GM18858 (cell line): ENCODE measurements around the gene MON2.

Experiments
- ATAC-seq: cut with Tn5 transposase; IDR thresholded peaks from one replicate; pipeline ENCODE4 v1.9.1; 2021; ENCODE audit not compliant: unreplicated experiment

Gene MON2

GRCh38 chr12:62604373-62604772 is 137.7 kb downstream of the MON2 start:
- ATAC-seq: no peak

- ATAC-seq: no peak
Observed at GRCh38 chr12:62604871-62605270, 138.2 kb downstream of the MON2 start.

GRCh38 chr12:62605981-62606380 is 139.4 kb downstream of the MON2 start:
- ATAC-seq: no peak

- ATAC-seq: no peak
Observed at GRCh38 chr12:62606654-62607053, 140.0 kb downstream of the MON2 start.

GRCh38 chr12:62613081-62613480 is 146.5 kb downstream of the MON2 start:
- no peak for ATAC-seq

GRCh38 chr12:62618319-62618718 is 151.7 kb downstream of the MON2 start:
- no peak for ATAC-seq

GRCh38 chr12:62618930-62619329 is 152.3 kb downstream of the MON2 start:
- ATAC-seq: no peak

GRCh38 chr12:62621101-62621638 is 154.5 kb downstream of the MON2 start:
- no peak for ATAC-seq

GRCh38 chr12:62622177-62622576 is 155.6 kb downstream of the MON2 start:
- ATAC-seq: no peak

- ATAC-seq: no peak
Observed at GRCh38 chr12:62625228-62625627, 158.6 kb downstream of the MON2 start.

- no peak for ATAC-seq
Observed at GRCh38 chr12:62627181-62627580, 160.6 kb downstream of the MON2 start.

GRCh38 chr12:62629413-62629812 is 162.8 kb downstream of the MON2 start:
- no peak for ATAC-seq

GRCh38 chr12:62629971-62630739 is 163.5 kb downstream of the MON2 start:
- no peak for ATAC-seq

- ATAC-seq: peak; percentile 53
Observed at GRCh38 chr12:62631471-62632410, 165.1 kb downstream of the MON2 start.

- peak; percentile 42 for ATAC-seq
Observed at GRCh38 chr12:62632411-62632918, 165.8 kb downstream of the MON2 start.

- no peak for ATAC-seq
Observed at GRCh38 chr12:62635649-62636048, 169.0 kb downstream of the MON2 start.

- no peak for ATAC-seq
Observed at GRCh38 chr12:62637679-62638078, 171.1 kb downstream of the MON2 start.

GRCh38 chr12:62640910-62641448 is 174.4 kb downstream of the MON2 start:
- peak; percentile 95 for ATAC-seq

GRCh38 chr12:62642486-62642885 is 175.9 kb downstream of the MON2 start:
- ATAC-seq: no peak

- ATAC-seq: no peak
Observed at GRCh38 chr12:62643486-62643885, 176.9 kb downstream of the MON2 start.

- no peak for ATAC-seq
Observed at GRCh38 chr12:62646566-62646965, 179.9 kb downstream of the MON2 start.
